SU-DHL-6 (cell line): ENCODE measurements around the gene CCDC13.

Source experiments
- EZH2phosphoT487 ChIP-seq: fragments of 200-600 bp; sonication (generic), shearing (Covaris generic); conservative IDR thresholded peaks from 2 replicates; pipeline ENCODE4 v1.6.1; 2018; ENCODE audit warnings: mild to moderate bottlenecking, antibody characterized with exemption, low read length, moderate library complexity, mixed read lengths
- TF ChIP-seq, protein P1 (sequence below): fragments of 200-600 bp; sonication (generic); IDR thresholded peaks from one replicate; pipeline ENCODE4 v1.5.1; 2017; ENCODE audit warnings: antibody characterized with exemption, mild to moderate bottlenecking, low read length, moderate library complexity; ENCODE audit not compliant: insufficient read depth, poor library complexity, severe bottlenecking

- TF ChIP-seq, protein P1, sequence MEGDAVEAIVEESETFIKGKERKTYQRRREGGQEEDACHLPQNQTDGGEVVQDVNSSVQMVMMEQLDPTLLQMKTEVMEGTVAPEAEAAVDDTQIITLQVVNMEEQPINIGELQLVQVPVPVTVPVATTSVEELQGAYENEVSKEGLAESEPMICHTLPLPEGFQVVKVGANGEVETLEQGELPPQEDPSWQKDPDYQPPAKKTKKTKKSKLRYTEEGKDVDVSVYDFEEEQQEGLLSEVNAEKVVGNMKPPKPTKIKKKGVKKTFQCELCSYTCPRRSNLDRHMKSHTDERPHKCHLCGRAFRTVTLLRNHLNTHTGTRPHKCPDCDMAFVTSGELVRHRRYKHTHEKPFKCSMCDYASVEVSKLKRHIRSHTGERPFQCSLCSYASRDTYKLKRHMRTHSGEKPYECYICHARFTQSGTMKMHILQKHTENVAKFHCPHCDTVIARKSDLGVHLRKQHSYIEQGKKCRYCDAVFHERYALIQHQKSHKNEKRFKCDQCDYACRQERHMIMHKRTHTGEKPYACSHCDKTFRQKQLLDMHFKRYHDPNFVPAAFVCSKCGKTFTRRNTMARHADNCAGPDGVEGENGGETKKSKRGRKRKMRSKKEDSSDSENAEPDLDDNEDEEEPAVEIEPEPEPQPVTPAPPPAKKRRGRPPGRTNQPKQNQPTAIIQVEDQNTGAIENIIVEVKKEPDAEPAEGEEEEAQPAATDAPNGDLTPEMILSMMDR = no peak
- no peak for TF ChIP-seq EZH2phosphoT487
Observed at GRCh38 chr3:42763021-42763420, 10.0 kb downstream of the CCDC13 start.
